Mesenchymal stem cell (in vitro differentiated cells and primary cell): ENCODE measurements around the gene ZFYVE28.

Experiments used
- DNase-seq: peaks from one replicate; pipeline ENCODE4 v3.0.0-alpha.2; 2013
- H2AFZ ChIP-seq: one replicate; pipeline ENCODE4 v1.6.1; 2013; ENCODE audit warnings: low read depth, mild to moderate bottlenecking, control low read depth, inconsistent platforms, low read length, moderate library complexity
- H2AK5ac ChIP-seq: 2 replicates; pipeline ENCODE4 v1.6.1; 2013; ENCODE audit warnings: low read length, moderate library complexity, mild to moderate bottlenecking, inconsistent platforms; ENCODE audit not compliant: severe bottlenecking
- H2BK120ac ChIP-seq: one replicate; pipeline ENCODE4 v1.6.1; 2013; ENCODE audit warnings: low read depth, mild to moderate bottlenecking, inconsistent platforms, low read length, moderate library complexity
- H2BK12ac ChIP-seq, 2 experiments: one replicate each; pipeline ENCODE4 v1.6.1; 2013; ENCODE audit warnings: inconsistent platforms in 2 of 2, low read length in 2 of 2, mild to moderate bottlenecking in 2 of 2, moderate library complexity in 2 of 2, control low read depth in 1 of 2
- H2BK15ac ChIP-seq: one replicate; pipeline ENCODE4 v1.6.1; 2013; ENCODE audit warnings: mild to moderate bottlenecking, low read depth, inconsistent platforms; ENCODE audit not compliant: poor library complexity, severe bottlenecking
- H2BK5ac ChIP-seq: 2 replicates; pipeline ENCODE4 v1.6.1; 2013; ENCODE audit warnings: low read depth, mild to moderate bottlenecking, low read length, control low read depth, inconsistent platforms; ENCODE audit not compliant: poor library complexity, severe bottlenecking
- H3K14ac ChIP-seq, 2 experiments: one replicate each; pipeline ENCODE4 v1.6.1; 2013; ENCODE audit warnings: inconsistent platforms in 2 of 2, low read length in 2 of 2, control low read depth in 1 of 2, mild to moderate bottlenecking in 1 of 2, moderate library complexity in 1 of 2
- H3K18ac ChIP-seq, 2 experiments: one replicate each; pipeline ENCODE4 v1.6.1; 2013; ENCODE audit warnings: inconsistent platforms in 2 of 2, low read length in 2 of 2, control low read depth in 1 of 2, low read depth in 1 of 2, mild to moderate bottlenecking in 1 of 2
- H3K23ac ChIP-seq, 2 experiments: one replicate each; pipeline ENCODE4 v1.6.1; 2013; ENCODE audit warnings: inconsistent platforms in 2 of 2, low read length in 2 of 2, mild to moderate bottlenecking in 2 of 2, moderate library complexity in 2 of 2, control low read depth in 1 of 2
- H3K27ac ChIP-seq: 2 replicates; pipeline ENCODE4 v1.5.1; 2013; ENCODE audit warnings: mild to moderate bottlenecking, moderate library complexity, low read length, control low read depth, inconsistent platforms; ENCODE audit not compliant: poor library complexity, severe bottlenecking
- H3K27me3 ChIP-seq, 2 experiments: 2 replicates each; pipeline versions ENCODE4 v1.6.1 to v1.7.0; 2013; ENCODE audit warnings: low read length in 2 of 2, mild to moderate bottlenecking in 2 of 2, moderate library complexity in 2 of 2, control low read depth in 1 of 2, inconsistent platforms in 1 of 2; ENCODE audit not compliant: control insufficient read depth in 1 of 2, insufficient read depth in 1 of 2
- H3K36me3 ChIP-seq, 2 experiments: 2 replicates each; pipeline versions ENCODE4 v1.6.1 to v1.7.0; 2013; ENCODE audit warnings: low read length in 2 of 2, control low read depth in 1 of 2, inconsistent platforms in 1 of 2, low read depth in 1 of 2, mild to moderate bottlenecking in 1 of 2; ENCODE audit not compliant: insufficient read depth in 2 of 2, control insufficient read depth in 1 of 2
- H3K4ac ChIP-seq, 2 experiments: one replicate each; pipeline ENCODE4 v1.6.1; 2013; ENCODE audit warnings: inconsistent platforms in 2 of 2, low read length in 2 of 2, mild to moderate bottlenecking in 2 of 2, moderate library complexity in 2 of 2, control low read depth in 1 of 2, low read depth in 1 of 2
- H3K4me1 ChIP-seq: 2 replicates; pipeline ENCODE4 v1.6.1; 2013; ENCODE audit warnings: low read depth, low read length, control low read depth; ENCODE audit not compliant: control insufficient read depth, insufficient read depth
- H3K4me2 ChIP-seq: 2 replicates; pipeline ENCODE4 v1.6.1; 2013; ENCODE audit warnings: low read length, mild to moderate bottlenecking, inconsistent platforms; ENCODE audit not compliant: poor library complexity, severe bottlenecking
- H3K4me3 ChIP-seq, 2 experiments: 2 replicates each; pipeline versions ENCODE4 v1.5.1 to v1.7.0; 2013; ENCODE audit warnings: low read length in 2 of 2, mild to moderate bottlenecking in 2 of 2, control low read depth in 1 of 2, low read depth in 1 of 2; ENCODE audit not compliant: insufficient read depth in 1 of 2
- H3K79me1 ChIP-seq: replicated peaks from 2 replicates; pipeline ENCODE4 v1.6.1; 2013; ENCODE audit warnings: mild to moderate bottlenecking, control low read depth, low read length, inconsistent platforms; ENCODE audit not compliant: poor library complexity, severe bottlenecking
- H3K9ac ChIP-seq: 2 replicates; pipeline ENCODE4 v1.7.0; 2013; ENCODE audit warnings: mild to moderate bottlenecking, low read length, moderate library complexity
- H3K9me3 ChIP-seq: 2 replicates; pipeline ENCODE4 v1.7.0; 2013; ENCODE audit warnings: mild to moderate bottlenecking, low read length; ENCODE audit not compliant: control insufficient read depth
- H4K8ac ChIP-seq: one replicate; pipeline ENCODE4 v1.6.1; 2013; ENCODE audit warnings: inconsistent platforms, mild to moderate bottlenecking, low read length, moderate library complexity
- H4K91ac ChIP-seq: one replicate; pipeline ENCODE4 v1.6.1; 2013; ENCODE audit warnings: mild to moderate bottlenecking, low read length, inconsistent platforms
- WGBS: methylation state at CpG from one replicate; pipeline ENCODE4 v1.1.7; 2013; ENCODE audit warnings: mixed read lengths; 5-methylcytosine and 5-hydroxymethylcytosine counted together

ZFYVE28 gene

DNA sequence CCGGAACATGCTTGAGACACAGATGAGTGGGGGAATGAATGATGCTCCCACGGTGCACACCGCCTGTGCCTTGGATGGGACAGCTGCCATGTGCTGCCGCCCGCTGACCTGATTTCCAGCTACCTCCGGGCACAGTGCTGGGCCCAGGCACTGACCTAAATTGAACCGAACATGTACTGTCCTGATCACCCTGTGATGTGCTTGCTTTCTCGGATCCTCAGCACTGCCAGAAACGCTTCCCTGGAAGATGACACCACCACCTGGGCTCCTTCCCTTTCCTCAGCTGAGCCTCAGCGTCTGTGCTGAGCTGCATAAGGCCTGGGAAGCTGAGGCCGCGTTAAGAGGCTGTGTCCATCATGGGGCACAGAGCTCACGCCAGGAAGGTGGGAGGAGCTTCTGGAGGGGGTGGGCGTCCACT, 117.2 kb downstream of the ZFYVE28 start:
- peaks cover 11% of the 10 kb centered on the region for H3K4me1 ChIP-seq
- no peak overlapping the region for H3K4ac ChIP-seq
- no peak overlapping the region for H3K23ac ChIP-seq
- peaks cover 8% of the 10 kb centered on the region for H3K9me3 ChIP-seq
- H2BK12ac ChIP-seq, result no peak overlapping the region
- no peak overlapping the region for H3K27ac ChIP-seq
- DNase-seq, result no peak
- no peak overlapping the region for H2AK5ac ChIP-seq
- no peak overlapping the region for H3K4me3 ChIP-seq
- H2BK15ac ChIP-seq, result no peak overlapping the region
- H3K27me3 ChIP-seq, result no peaks in the 10 kb centered on the region
- no peak overlapping the region for H3K4me2 ChIP-seq
- 81% methylated on average over 11 of the region's 14 CpGs for WGBS
- H4K91ac ChIP-seq, result no peak overlapping the region
- no peak overlapping the region for H3K9ac ChIP-seq
- no peak overlapping the region for H2BK5ac ChIP-seq
- H4K8ac ChIP-seq, result no peak overlapping the region
- H3K79me1 ChIP-seq, result peaks cover 27% of the 10 kb centered on the region
- no peak overlapping the region for H2AFZ ChIP-seq
- peaks cover 0 to 78% of the 10 kb centered on the region in 2 experiments for H3K36me3 ChIP-seq
- no peak overlapping the region for H2BK120ac ChIP-seq
- no peak overlapping the region for H3K14ac ChIP-seq
- no peak overlapping the region for H3K18ac ChIP-seq

DNA sequence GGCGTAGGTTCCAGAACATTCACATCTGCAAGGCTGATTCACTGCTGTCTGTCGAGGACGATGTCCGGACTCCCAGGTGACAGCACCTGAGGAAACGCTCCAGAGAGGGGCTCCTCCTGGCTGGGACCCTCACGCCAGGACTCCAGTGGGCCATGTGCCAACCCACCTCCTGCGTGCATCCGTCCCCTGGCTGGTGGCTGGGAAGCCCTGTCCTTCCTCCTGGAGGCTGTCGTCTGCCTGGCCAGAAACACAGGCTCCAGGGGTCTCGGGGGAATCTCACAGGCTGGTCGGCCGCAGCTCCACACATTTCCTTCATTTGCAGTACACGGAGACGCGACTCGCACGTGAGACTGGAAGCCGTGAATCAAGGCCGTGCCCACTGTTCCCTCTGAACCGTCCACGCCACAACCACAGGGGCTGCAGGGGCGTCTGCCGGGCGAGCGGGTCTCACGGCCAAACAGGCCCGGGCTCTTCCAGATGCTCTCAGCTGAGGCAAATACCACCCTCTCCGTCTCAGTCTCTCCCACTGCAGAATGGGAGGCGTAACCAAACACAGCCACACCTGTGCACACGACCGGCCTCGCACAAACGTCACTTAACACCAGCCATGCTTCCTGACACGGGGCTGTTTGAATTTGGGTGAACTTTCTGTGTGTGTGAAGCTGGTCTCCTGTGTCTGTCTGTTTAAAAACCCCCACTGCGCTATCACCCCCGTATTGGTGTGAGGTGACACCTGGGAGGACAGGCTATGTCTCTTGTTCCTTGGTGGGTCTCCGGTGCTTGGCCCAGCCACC, 117.8 kb downstream of the ZFYVE28 start:
- H3K18ac ChIP-seq, result no peak overlapping the region
- no peak overlapping the region for H2BK120ac ChIP-seq
- H4K91ac ChIP-seq, result no peak overlapping the region
- WGBS, result 95% methylated on average over 35 of the region's 37 CpGs
- H3K9me3 ChIP-seq, result peaks cover 8% of the 10 kb centered on the region
- no peak overlapping the region for H2BK12ac ChIP-seq
- H3K14ac ChIP-seq, result no peak overlapping the region
- H3K36me3 ChIP-seq, result peaks cover 0 to 81% of the 10 kb centered on the region in 2 experiments
- H2BK5ac ChIP-seq, result no peak overlapping the region
- no peak for DNase-seq
- H4K8ac ChIP-seq, result no peak overlapping the region
- no peak overlapping the region for H3K27ac ChIP-seq
- peaks cover 6% of the 10 kb centered on the region for H3K4me1 ChIP-seq
- H2AFZ ChIP-seq, result no peak overlapping the region
- no peak overlapping the region for H3K4me2 ChIP-seq
- H3K4ac ChIP-seq, result no peak overlapping the region
- no peak overlapping the region for H3K23ac ChIP-seq
- H3K79me1 ChIP-seq, result peaks cover 33% of the 10 kb centered on the region
- no peak overlapping the region for H3K4me3 ChIP-seq
- H2BK15ac ChIP-seq, result no peak overlapping the region
- H3K9ac ChIP-seq, result no peak overlapping the region
- no peak overlapping the region for H2AK5ac ChIP-seq
- H3K27me3 ChIP-seq, result no peaks in the 10 kb centered on the region

DNA sequence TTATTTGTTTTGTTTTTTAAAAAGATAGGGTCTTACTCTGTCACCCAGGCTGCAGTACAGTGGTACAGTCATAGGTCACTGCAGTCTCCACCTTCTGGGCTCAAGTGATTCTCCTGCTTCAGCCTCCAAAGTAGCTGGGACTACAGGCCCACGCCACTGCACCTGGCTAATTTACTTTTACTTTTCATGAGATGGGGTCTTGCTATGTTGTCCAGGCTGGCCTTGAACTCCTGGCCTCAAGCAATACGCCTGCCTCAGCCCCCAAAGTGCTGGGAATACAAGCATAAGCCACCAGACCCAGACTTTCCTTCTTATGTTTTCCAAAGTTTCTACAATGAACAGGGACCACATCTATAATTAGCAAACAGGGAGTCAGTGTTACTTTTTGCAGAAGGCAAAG, 118.7 kb downstream of the ZFYVE28 start:
- Histone ChIP-seq H3K14ac (no peak overlapping the region), H3K4ac (no peak overlapping the region), H2AFZ (no peak overlapping the region), H3K79me1 (peaks cover 36% of the 10 kb centered on the region), H3K9me3 (peaks cover 8% of the 10 kb centered on the region), H4K8ac (no peak overlapping the region), H3K4me1 (no peaks in the 10 kb centered on the region), H2BK12ac (no peak overlapping the region), H3K36me3 (peaks cover 0 to 77% of the 10 kb centered on the region in 2 experiments), H2BK120ac (no peak overlapping the region), H3K4me3 (no peak overlapping the region), H3K4me2 (no peak overlapping the region), H2AK5ac (no peak overlapping the region), H3K18ac (no peak overlapping the region), H3K27ac (no peak overlapping the region), H4K91ac (no peak overlapping the region), H2BK5ac (no peak overlapping the region), H3K9ac (no peak overlapping the region), H2BK15ac (no peak overlapping the region), H3K27me3 (no peaks in the 10 kb centered on the region), H3K23ac (no peak overlapping the region)
- no peak for DNase-seq
- WGBS, result 70% methylated on average over 2 of the region's 2 CpGs

DNA sequence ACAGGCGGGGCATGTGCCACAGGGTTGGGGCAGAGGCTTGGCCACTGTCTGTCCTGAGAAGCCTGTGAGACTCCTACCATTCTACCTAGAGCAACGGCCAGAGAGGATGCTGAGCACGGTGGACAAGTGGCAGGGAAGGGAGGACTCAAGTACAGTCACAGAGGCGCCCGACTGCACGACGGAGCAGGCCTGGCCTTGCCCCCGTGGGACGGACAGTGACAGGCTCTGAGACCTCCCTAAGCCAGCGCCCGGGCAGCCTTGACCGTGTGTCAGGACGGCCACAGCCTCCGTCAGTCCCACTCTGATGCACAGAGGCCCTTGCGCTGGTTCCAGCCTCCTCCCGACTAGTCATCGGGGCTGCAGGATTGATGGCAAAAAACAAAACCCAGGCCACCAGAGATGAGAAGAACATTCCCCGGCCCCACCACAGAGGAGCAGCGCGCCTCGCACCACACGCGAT, 119.9 kb downstream of the ZFYVE28 start:
- Histone ChIP-seq H3K27me3 (no peaks in the 10 kb centered on the region), H3K36me3 (peaks cover 0 to 65% of the 10 kb centered on the region in 2 experiments), H2BK15ac (no peak overlapping the region), H3K23ac (no peak overlapping the region), H3K79me1 (peaks cover 33% of the 10 kb centered on the region), H3K27ac (no peak overlapping the region), H3K14ac (no peak overlapping the region), H3K4me2 (no peak overlapping the region), H2AK5ac (no peak overlapping the region), H4K91ac (no peak overlapping the region), H2BK120ac (no peak overlapping the region), H2BK5ac (no peak overlapping the region), H3K4ac (no peak overlapping the region), H2AFZ (no peak overlapping the region), H3K4me1 (no peaks in the 10 kb centered on the region), H3K18ac (no peak overlapping the region), H3K4me3 (no peak overlapping the region), H3K9me3 (peaks cover 8% of the 10 kb centered on the region), H3K9ac (no peak overlapping the region), H2BK12ac (no peak overlapping the region), H4K8ac (no peak overlapping the region)
- WGBS, result 91% methylated on average over 23 of the region's 23 CpGs
- DNase-seq, result no peak
